ENCODE measurements around the gene LNP1.

The LNP1 gene

GRCh38 chr3:100400419-100400779 is 940 bp upstream of the LNP1 start:
- no peak for DNase-seq

- DNase-seq: peak; percentile 74
These were observed 319 bp downstream of the LNP1 start for GRCh38 chr3:100401674-100402041.

- DNase-seq: peak; percentile 70
These were observed 917 bp downstream of the LNP1 start for GRCh38 chr3:100402256-100402655.

GRCh38 chr3:100402891-100403290 is 1.6 kb downstream of the LNP1 start:
- no peak for DNase-seq

- no peak for DNase-seq
These were observed 2.3 kb downstream of the LNP1 start for GRCh38 chr3:100403362-100404249.

- no peak for DNase-seq
These were observed 2.9 kb downstream of the LNP1 start for GRCh38 chr3:100404250-100404548.

GRCh38 chr3:100407164-100407563 is 5.8 kb downstream of the LNP1 start:
- no peak for DNase-seq

GRCh38 chr3:100407977-100408532 is 6.7 kb downstream of the LNP1 start:
- DNase-seq: no peak

GRCh38 chr3:100411091-100411982 is 10.0 kb downstream of the LNP1 start:
- DNase-seq: no peak

- no peak for DNase-seq
These were observed 11.7 kb downstream of the LNP1 start for GRCh38 chr3:100412912-100413590.

- no peak for DNase-seq
These were observed 12.3 kb downstream of the LNP1 start for GRCh38 chr3:100413613-100414012.

GRCh38 chr3:100416176-100416575 is 14.8 kb downstream of the LNP1 start:
- no peak for DNase-seq

GRCh38 chr3:100416863-100417262 is 15.5 kb downstream of the LNP1 start:
- DNase-seq: no peak

GRCh38 chr3:100419406-100419805 is 18.1 kb downstream of the LNP1 start:
- no peak for DNase-seq

- DNase-seq: peak; percentile 62
These were observed 19.5 kb downstream of the LNP1 start for GRCh38 chr3:100420885-100421284.

- DNase-seq: no peak
These were observed 22.3 kb downstream of the LNP1 start for GRCh38 chr3:100423611-100424010.

- no peak for DNase-seq
These were observed 22.9 kb downstream of the LNP1 start for GRCh38 chr3:100424261-100424660.

GRCh38 chr3:100425316-100425715 is 24.0 kb downstream of the LNP1 start:
- DNase-seq: no peak

- no peak for DNase-seq
These were observed 24.8 kb downstream of the LNP1 start for GRCh38 chr3:100426067-100426682.

- no peak for DNase-seq
These were observed 26.4 kb downstream of the LNP1 start for GRCh38 chr3:100427699-100428098.

GRCh38 chr3:100429187-100429716 is 27.9 kb downstream of the LNP1 start:
- DNase-seq: no peak

GRCh38 chr3:100436951-100437350 is 35.6 kb downstream of the LNP1 start:
- no peak for DNase-seq

Measured in DMS79 treated with DMSO at 0.1 percent for 48 hours (cell line).